ENCODE data around the gene ATP5F1D. TPM values are rescaled to one million over a fixed set of nuclear protein-coding genes. Genes with fewer than 3 reads are reported as not detected.
A peak's percentile ranks its signal among the peaks of the same experiment; 100 is the strongest.

ATP5F1D gene
- total and polyA plus RNA-seq, 12 donors, result 491 to 2,879 (median 562) TPM

DNA sequence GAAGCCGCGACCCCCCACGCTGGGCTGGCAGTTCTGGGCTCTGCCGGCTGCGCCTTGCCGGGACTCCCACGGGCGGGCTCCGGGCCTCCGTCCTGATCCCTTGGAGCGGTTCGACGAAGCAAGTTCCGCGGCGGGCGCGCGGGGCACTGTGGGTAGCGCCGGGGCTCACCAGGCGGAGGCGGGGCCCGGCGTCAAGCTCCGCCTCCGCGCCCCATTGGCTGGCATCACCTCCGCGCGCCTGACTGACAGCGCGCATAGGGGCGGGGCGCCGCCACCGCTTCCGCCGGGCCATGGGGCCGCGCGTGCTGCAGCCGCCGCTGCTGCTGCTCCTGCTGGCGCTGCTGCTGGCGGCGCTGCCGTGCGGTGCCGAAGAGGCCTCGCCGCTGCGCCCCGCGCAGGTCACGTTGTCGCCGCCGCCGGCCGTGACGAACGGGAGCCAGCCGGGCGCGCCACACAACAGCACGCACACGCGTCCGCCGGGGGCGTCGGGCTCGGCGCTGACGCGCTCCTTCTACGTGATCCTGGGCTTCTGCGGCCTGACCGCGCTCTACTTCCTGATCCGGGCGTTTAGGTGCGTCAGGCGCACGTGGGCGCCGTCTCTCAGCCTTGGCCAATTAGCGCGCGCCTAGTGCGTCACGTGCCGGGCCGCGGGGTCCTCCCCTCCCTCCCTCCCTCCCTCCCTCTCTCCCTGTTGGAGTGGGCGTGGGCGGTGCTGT, 33.9 kb downstream of the ATP5F1D start, which contains the start of gene FAM174C:
FAM174C (plus strand) TSS at position 271 of the 716 bp plus-strand sequence; CDS start at position 291, 20 bp downstream.
- Histone ChIP-seq H3K36me3 (peaks cover 0 to 76% (median 53%) of the 10 kb centered on the region in 9 donors), H3K4me1 (peaks cover 43 to 67% (median 63%) of the 10 kb centered on the region in 9 donors), H3K4me3 (peak within 1 kb of the TSS; percentile 42 to 91 (median 70)), H3K27ac (peak within 1 kb of the TSS; percentile 89 to 100 (median 98)), H3K27me3 (no peaks in the 10 kb centered on the region), H3K9me3 (no peaks in the 10 kb centered on the region)
- ATAC-seq, result peak; percentile 68 to 93 (median 78)
- DNase-seq, result peak; percentile 95 to 96
- 0% methylated on average over 94 to 98 of the region's 98 CpGs for WGBS, 2 donors
- intact Hi-C loops (cut with DNase I), result loop anchor here in 6 of 10 donors (5.0 to 10.0 kb wide), 6 partner anchors 107 to 237 kb away; partner anchors contain the start of genes DAZAP1 (in 3 of the 6), GAMT (in 3 of the 6), NDUFS7 (in 2 of the 6) and ADAMTSL5 (in 1 of the 6)
- TF ChIP-seq, protein P1, sequence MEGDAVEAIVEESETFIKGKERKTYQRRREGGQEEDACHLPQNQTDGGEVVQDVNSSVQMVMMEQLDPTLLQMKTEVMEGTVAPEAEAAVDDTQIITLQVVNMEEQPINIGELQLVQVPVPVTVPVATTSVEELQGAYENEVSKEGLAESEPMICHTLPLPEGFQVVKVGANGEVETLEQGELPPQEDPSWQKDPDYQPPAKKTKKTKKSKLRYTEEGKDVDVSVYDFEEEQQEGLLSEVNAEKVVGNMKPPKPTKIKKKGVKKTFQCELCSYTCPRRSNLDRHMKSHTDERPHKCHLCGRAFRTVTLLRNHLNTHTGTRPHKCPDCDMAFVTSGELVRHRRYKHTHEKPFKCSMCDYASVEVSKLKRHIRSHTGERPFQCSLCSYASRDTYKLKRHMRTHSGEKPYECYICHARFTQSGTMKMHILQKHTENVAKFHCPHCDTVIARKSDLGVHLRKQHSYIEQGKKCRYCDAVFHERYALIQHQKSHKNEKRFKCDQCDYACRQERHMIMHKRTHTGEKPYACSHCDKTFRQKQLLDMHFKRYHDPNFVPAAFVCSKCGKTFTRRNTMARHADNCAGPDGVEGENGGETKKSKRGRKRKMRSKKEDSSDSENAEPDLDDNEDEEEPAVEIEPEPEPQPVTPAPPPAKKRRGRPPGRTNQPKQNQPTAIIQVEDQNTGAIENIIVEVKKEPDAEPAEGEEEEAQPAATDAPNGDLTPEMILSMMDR (IDR thresholded peaks at IDR 0.05), result no peak

DNA sequence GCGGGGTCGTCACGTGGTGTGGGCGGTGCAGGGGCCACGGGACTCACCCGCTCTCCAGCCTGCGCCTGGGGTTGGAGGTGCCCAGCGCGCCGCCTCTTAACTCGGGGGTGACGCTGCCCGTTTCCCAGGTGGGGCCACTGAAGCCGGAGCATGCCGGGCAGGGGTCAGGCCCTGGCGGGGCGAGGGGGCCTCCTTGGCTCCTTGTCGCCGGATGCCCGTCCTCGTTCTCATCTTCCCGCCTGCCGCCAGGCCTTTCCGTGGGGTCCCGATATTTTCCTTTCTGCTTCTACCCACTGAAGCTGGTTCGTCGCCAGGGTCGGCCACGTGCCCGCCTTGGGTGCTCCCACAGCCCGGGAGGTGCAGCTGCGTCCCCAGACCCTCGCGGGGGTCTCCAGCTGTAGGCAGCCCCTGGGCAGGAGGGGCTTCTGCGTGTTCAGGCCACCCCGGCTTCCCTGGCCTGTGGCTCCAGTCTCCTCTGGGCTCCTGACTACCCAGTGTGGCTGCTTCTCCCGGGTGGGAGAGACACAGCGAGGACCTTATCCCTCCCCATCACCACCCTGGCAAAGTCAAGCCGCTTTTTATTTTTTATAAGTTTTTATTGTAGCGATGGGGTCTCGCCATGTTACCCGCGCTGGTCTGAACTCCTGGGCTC, 34.6 kb downstream of the ATP5F1D start:
- Histone ChIP-seq H3K27me3 (no peaks in the 10 kb centered on the region), H3K4me3 (peak overlapping the region; percentile 42 to 91 (median 70)), H3K27ac (peak overlapping the region; percentile 89 to 100 (median 98)), H3K36me3 (peaks cover 0 to 69% (median 48%) of the 10 kb centered on the region in 9 donors), H3K4me1 (peaks cover 36 to 60% (median 56%) of the 10 kb centered on the region in 9 donors), H3K9me3 (no peaks in the 10 kb centered on the region)
- DNase-seq (no peak), ATAC-seq (peak in 5 of 8 donors; percentile 1 to 73 (median 3))
- intact Hi-C loops (cut with DNase I), result loop anchor here in 6 of 10 donors (5.0 to 10.0 kb wide), 6 partner anchors 106 to 236 kb away; partner anchors contain the start of genes DAZAP1 (in 3 of the 6), GAMT (in 3 of the 6), NDUFS7 (in 2 of the 6) and ADAMTSL5 (in 1 of the 6)
- TF ChIP-seq, protein P1 (IDR thresholded peaks at IDR 0.05), result no peak
- WGBS, 2 donors, result 10 to 12% methylated on average over 42 to 43 of the region's 43 CpGs

DNA sequence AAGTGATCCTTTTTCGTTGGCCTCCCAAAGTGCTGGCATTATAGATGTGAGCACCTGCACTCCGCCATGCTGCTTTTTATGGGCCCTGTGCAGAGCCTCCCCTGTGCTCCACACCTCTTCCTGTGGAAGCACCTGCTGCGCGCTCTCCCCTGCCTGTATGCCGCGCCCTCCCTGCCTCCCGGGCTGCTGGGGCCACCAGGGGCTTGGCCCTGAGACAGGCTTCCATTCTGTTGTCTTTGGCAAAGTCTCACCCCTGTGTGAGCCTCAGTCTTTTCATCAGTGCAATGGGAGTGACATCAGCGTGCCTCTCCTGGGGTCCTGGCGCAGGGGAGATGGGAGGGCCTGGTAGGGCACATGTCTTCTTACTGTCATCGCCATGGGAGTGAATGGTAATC, 35.1 kb downstream of the ATP5F1D start:
- peak overlapping the region in 8 of 10 donors; percentile 42 to 79 (median 67) for H3K4me3 ChIP-seq
- no peaks in the 10 kb centered on the region for H3K9me3 ChIP-seq
- peaks cover 0 to 64% (median 42%) of the 10 kb centered on the region in 9 donors for H3K36me3 ChIP-seq
- intact Hi-C loops (cut with DNase I), result loop anchor here in 6 of 10 donors (5.0 to 10.0 kb wide), 6 partner anchors 106 to 236 kb away; partner anchors contain the start of genes DAZAP1 (in 3 of the 6), GAMT (in 3 of the 6), NDUFS7 (in 2 of the 6) and ADAMTSL5 (in 1 of the 6)
- TF ChIP-seq, protein P1 (IDR thresholded peaks at IDR 0.05), result no peak
- peak in 1 of 8 donors; percentile 5 for ATAC-seq
- no peaks in the 10 kb centered on the region for H3K27me3 ChIP-seq
- WGBS, 2 donors, result 69% methylated on average over 10 of the region's 10 CpGs
- peaks cover 32 to 55% (median 51%) of the 10 kb centered on the region in 9 donors for H3K4me1 ChIP-seq
- peak overlapping the region in 9 of 10 donors; percentile 94 to 100 (median 99) for H3K27ac ChIP-seq
- no peak for DNase-seq

DNA sequence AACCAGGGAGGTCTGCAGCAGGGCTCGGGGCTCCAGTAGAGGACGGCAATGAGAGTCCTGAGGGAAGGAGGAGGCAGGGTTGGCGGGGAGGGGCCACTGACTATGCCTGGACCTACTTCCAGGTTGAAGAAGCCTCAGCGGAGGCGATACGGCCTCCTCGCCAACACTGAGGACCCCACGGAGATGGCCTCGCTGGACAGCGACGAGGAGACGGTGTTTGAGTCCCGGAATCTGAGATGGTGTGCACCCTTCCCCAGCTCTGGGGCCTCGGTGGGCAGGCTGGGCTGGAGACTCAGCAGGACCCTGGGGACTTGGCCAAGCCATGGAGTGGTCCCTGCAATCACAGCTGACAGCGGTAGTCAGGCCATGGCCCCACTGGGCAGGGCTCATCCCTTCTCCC, 35.5 kb downstream of the ATP5F1D start:
- TF ChIP-seq, protein P1 (IDR thresholded peaks at IDR 0.05), result no peak
- peaks cover 0 to 60% (median 38%) of the 10 kb centered on the region in 9 donors for H3K36me3 ChIP-seq
- peak overlapping the region in 2 of 10 donors; percentile 15 to 97 for H3K27ac ChIP-seq

More for the DNA sequence above, 35.5 kb downstream of the ATP5F1D start:
- peaks cover 28 to 50% (median 47%) of the 10 kb centered on the region in 9 donors for H3K4me1 ChIP-seq
- intact Hi-C loops (cut with DNase I), result loop anchor here in 6 of 10 donors (5.0 to 10.0 kb wide), 6 partner anchors 105 to 235 kb away; partner anchors contain the start of genes DAZAP1 (in 3 of the 6), GAMT (in 3 of the 6), NDUFS7 (in 2 of the 6) and ADAMTSL5 (in 1 of the 6)
- no peak for ATAC-seq
- H3K9me3 ChIP-seq, result no peaks in the 10 kb centered on the region
- peak overlapping the region in 1 of 10 donors; percentile 71 for H3K4me3 ChIP-seq
- WGBS, 2 donors, result 92 to 96% methylated on average over 15 of the region's 15 CpGs
- no peaks in the 10 kb centered on the region for H3K27me3 ChIP-seq
- peak in 1 of 2 donors; percentile 18 for DNase-seq
